ENCODE results near the gene KRTAP27-1.

KRTAP27-1 gene

GRCh38 chr21:30332681-30333080 lies 4.8 kb downstream of the KRTAP27-1 start:
- no peak for TF ChIP-seq ZNF274 (IDR thresholded peaks at IDR 0.05; ENCODE audit: low read depth, low read length)
- no peak overlapping the region for H3K4me3 ChIP-seq (ENCODE audit: low read length)

- TF ChIP-seq ZNF274 (IDR thresholded peaks at IDR 0.05; ENCODE audit: low read depth, low read length), result no peak
- H3K4me3 ChIP-seq (ENCODE audit: low read length), result no peak overlapping the region
Observed at GRCh38 chr21:30329203-30329875, 8.2 kb downstream of the KRTAP27-1 start.

GRCh38 chr21:30326390-30326789 lies 11.1 kb downstream of the KRTAP27-1 start:
- H3K4me3 ChIP-seq (ENCODE audit: low read length), result no peak overlapping the region
- TF ChIP-seq ZNF274 (IDR thresholded peaks at IDR 0.05; ENCODE audit: low read depth, low read length), result no peak

- no peak for TF ChIP-seq ZNF274 (IDR thresholded peaks at IDR 0.05; ENCODE audit: low read depth, low read length)
- no peak within 1 kb of the TSS for H3K4me3 ChIP-seq (ENCODE audit: low read length)
Observed at GRCh38 chr21:30320215-30320614, 17.3 kb downstream of the KRTAP27-1 start, which contains the start of gene KRTAP26-1. KRTAP26-1 (minus strand) TSS chr21:30320315; CDS start chr21:30320035, 280 bp downstream.

GRCh38 chr21:30315701-30316100 lies 21.8 kb downstream of the KRTAP27-1 start:
- H3K4me3 ChIP-seq (ENCODE audit: low read length), result no peak overlapping the region
- TF ChIP-seq ZNF274 (IDR thresholded peaks at IDR 0.05; ENCODE audit: low read depth, low read length), result no peak

GRCh38 chr21:30306884-30307283 lies 30.6 kb downstream of the KRTAP27-1 start:
- no peak overlapping the region for H3K4me3 ChIP-seq (ENCODE audit: low read length)
- no peak for TF ChIP-seq ZNF274 (IDR thresholded peaks at IDR 0.05; ENCODE audit: low read depth, low read length)

- H3K4me3 ChIP-seq (ENCODE audit: low read length), result no peak overlapping the region
- no peak for TF ChIP-seq ZNF274 (IDR thresholded peaks at IDR 0.05; ENCODE audit: low read depth, low read length)
Observed at GRCh38 chr21:30305136-30305535, 32.4 kb downstream of the KRTAP27-1 start.

GRCh38 chr21:30289215-30289614 lies 48.3 kb downstream of the KRTAP27-1 start, which contains the start of gene KRTAP25-1:
KRTAP25-1 (minus strand) TSS chr21:30289514; CDS start chr21:30289490, 24 bp downstream.
- no peak within 1 kb of the TSS for H3K4me3 ChIP-seq (ENCODE audit: low read length)
- no peak for TF ChIP-seq ZNF274 (IDR thresholded peaks at IDR 0.05; ENCODE audit: low read depth, low read length)

Data from GM08714 (cell line).